ENCODE data around the gene EGLN1.

DNA sequence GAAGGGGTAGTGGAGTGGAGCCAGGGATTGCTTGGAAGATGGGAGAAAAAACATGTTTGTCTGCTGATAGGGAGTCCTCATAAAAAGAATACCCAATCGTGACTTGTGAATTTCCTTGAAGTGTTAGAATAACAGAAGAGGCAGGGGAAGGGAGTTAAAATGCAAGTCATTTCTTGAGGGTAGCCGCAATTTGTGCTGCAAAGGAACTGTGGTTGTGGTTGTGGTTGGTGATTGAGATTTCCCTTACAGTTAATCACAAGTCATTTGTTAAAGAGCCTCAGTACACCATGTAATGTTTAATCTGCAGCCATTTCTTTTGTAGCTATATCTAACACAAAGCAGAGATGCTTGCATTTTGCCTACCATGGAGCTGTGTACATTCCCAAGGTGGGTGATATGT, 38.5 kb upstream of the EGLN1 start:
- TF ChIP-seq POLR2A (IDR thresholded peaks at IDR 0.05) (no peak), POLR2AphosphoS5 (IDR thresholded peaks at IDR 0.05) (peak in 1 of 3 donors; percentile 44)
- TF ChIP-seq, protein P1, sequence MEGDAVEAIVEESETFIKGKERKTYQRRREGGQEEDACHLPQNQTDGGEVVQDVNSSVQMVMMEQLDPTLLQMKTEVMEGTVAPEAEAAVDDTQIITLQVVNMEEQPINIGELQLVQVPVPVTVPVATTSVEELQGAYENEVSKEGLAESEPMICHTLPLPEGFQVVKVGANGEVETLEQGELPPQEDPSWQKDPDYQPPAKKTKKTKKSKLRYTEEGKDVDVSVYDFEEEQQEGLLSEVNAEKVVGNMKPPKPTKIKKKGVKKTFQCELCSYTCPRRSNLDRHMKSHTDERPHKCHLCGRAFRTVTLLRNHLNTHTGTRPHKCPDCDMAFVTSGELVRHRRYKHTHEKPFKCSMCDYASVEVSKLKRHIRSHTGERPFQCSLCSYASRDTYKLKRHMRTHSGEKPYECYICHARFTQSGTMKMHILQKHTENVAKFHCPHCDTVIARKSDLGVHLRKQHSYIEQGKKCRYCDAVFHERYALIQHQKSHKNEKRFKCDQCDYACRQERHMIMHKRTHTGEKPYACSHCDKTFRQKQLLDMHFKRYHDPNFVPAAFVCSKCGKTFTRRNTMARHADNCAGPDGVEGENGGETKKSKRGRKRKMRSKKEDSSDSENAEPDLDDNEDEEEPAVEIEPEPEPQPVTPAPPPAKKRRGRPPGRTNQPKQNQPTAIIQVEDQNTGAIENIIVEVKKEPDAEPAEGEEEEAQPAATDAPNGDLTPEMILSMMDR (IDR thresholded peaks at IDR 0.05 in 8 of 11, conservative IDR thresholded peaks at IDR 0.05 in 3 of 11): no peak

Measured in spleen (tissue), 7 donors.